Hematopoietic multipotent progenitor cell (in vitro differentiated cells): ENCODE results near the gene BRME1. TPM values are rescaled to one million over a fixed set of nuclear protein-coding genes. Genes with fewer than 3 reads are reported as not detected.

ENCODE experiments used
- DNase-seq, 3 donors: peaks; one replicate each; pipeline ENCODE4 v3.0.0-alpha.2; 2011 to 2015; ENCODE audit warnings: low read depth in 2 of 3, low spot score in 2 of 3
- small RNA-seq: library from RNA; depleted of rRNA; stranded (forward); fragments of <200 nt; gene quantifications from one replicate; pipeline ENCODE3, GENCODE V24; 2012
- total RNA-seq: library from RNA; depleted of rRNA; stranded (reverse); fragments of >200 nt; gene quantifications from one replicate; pipeline ENCODE4 v1.2.3, GENCODE V29; 2012

BRME1 gene
- total RNA-seq, 1 donor = 2.4 TPM

DNA sequence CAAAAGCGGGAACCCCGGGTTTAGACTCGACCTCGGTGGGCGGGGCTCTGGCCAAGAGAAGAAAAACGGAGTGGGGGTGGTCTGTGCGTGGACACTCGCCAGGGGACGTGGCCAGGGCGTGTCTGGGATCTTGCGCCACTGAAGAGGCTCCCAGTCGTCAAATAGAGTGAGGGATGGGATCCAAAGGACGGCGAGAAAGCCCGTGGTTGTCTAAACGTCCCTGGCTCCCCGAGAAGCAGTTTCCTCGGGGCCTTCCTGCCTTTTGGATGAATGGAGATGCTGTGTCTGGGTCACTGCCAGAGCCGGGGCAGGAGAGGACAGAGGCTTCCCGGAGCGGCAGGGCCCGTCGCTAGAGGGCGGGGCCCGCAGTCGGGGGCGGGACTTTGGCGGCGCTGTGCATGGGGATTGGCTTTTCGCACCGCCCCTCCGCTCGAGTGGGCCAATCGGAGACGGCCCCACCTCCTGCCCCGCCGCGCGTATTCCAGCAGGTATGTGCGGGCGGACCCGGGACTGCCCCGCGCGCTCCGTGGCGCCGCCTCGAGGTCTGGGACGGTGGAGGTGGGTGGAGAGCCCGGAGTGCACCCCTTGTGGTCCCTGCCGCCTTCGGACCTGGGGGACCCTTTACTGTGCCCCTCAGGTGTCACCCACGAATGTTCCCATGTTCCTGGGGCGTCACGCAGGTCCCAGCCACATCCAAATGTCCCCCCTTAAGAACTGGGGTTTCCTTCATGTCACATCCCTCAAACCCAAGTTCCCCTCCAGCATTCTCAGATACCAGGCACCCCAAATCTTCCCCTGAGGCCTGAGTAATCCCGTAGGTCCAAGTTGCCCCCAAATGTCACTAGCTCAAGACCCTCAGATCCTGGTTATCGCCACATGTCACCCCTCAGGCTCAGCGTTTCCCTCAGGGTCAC lies 72.3 kb downstream of the BRME1 start:
- peak; percentile 86 to 93 (median 93) for DNase-seq

Small RNA genes within 50 kb of the gene (small RNA-seq; reads per million reads assigned to genes)
- gene MIR181C (131 reads per million, percentile 97 among the genes with 10 or more reads in this experiment), gene MIR181D (496 reads per million, percentile 99 among the genes with 10 or more reads in this experiment)

Other genes starting within 250 kb of the BRME1 start
- gene MRI1, start 141.6 kb downstream of the BRME1 start, total RNA-seq = 86.7 TPM
- 30.4 TPM for gene C19orf53, start 131.7 kb downstream of the BRME1 start, total RNA-seq
- 15.1 TPM for gene ZSWIM4, start 110.7 kb downstream of the BRME1 start, total RNA-seq
- gene NANOS3, start 29.0 kb downstream of the BRME1 start, total RNA-seq = 2.7 TPM
- gene CC2D1A, start 84 bp upstream of the BRME1 start, total RNA-seq = 17.5 TPM
- gene PODNL1, start 32.3 kb upstream of the BRME1 start, total RNA-seq = under 0.01 TPM
- 61.9 TPM for gene DCAF15, start 46.4 kb upstream of the BRME1 start, total RNA-seq
- gene RFX1, start 100.2 kb upstream of the BRME1 start, total RNA-seq = 20.2 TPM
- gene RLN3, start 122.0 kb upstream of the BRME1 start, total RNA-seq = not detected
- gene IL27RA, start 125.6 kb upstream of the BRME1 start, total RNA-seq = 41.2 TPM
- not detected for gene PALM3, start 156.0 kb upstream of the BRME1 start, total RNA-seq
- 1.1 TPM for gene MISP3, start 166.7 kb upstream of the BRME1 start, total RNA-seq
- not detected for gene C19orf67, start 179.7 kb upstream of the BRME1 start, total RNA-seq
- gene SAMD1, start 184.6 kb upstream of the BRME1 start, total RNA-seq = 35.5 TPM
- gene PRKACA, start 211.6 kb upstream of the BRME1 start, total RNA-seq = 19.4 TPM
- gene ASF1B, start 230.5 kb upstream of the BRME1 start, total RNA-seq = 15.6 TPM